Measurements from ENCODE around the gene ATP9B.

The ATP9B gene

DNA sequence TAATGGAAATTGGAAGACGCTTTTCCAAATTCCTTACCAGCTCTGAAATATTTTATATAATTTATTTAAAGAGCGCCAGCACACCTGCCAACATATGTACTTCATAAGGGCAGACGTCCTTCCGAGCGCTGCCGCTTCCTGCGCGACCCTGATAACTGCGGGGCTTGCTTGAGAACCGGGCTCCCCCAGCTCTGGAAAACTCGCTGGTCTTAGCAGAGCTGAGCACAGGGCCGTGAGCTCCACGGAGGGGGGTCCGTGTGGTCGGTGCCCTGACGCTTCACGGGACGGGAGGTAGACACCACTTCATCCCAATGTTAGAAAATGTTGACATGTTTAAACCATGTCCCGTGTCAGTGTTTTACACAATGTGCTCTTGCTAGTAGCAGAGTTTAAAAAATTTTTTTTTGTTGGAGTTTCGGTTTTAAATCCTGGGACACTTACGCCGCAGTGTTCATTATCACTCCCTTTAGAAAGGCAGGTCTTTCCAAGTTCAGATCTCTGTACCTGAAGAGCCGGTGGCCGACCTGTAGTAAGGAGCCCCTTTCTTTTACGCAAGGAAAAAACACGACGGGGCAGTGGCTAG is 328.1 kb downstream of the ATP9B start:
- peak overlapping the region; percentile 70 for H3K56ac ChIP-seq (ENCODE audit: low read length)
- no peak overlapping the region for H4K5ac ChIP-seq (ENCODE audit: low read length)
- no peak overlapping the region for H2BK5ac ChIP-seq (ENCODE audit: low read length)
- H3K4me3 ChIP-seq (ENCODE audit: low read length): no peak overlapping the region
- H2BK15ac ChIP-seq (replicated peaks; ENCODE audit: low read depth): no peak overlapping the region
- no peak overlapping the region for H3K4me2 ChIP-seq (ENCODE audit: low read length)
- no peak overlapping the region for H2AK5ac ChIP-seq (ENCODE audit: low read length)
- H3K36me3 ChIP-seq (ENCODE audit: control insufficient read depth, insufficient read depth, low read length): no peaks in the 10 kb centered on the region
- no peak overlapping the region for H4K8ac ChIP-seq (ENCODE audit: low read depth, low read length)
- H3K27me3 ChIP-seq (ENCODE audit: insufficient read depth, low read length, poor library complexity): peaks cover 43% of the 10 kb centered on the region
- WGBS (ENCODE audit: extremely low coverage, insufficient coverage, low lambda C conversion rate): no CpG with 5 or more reads among the region's 27 CpGs
- H3K23ac ChIP-seq (ENCODE audit: low read length): no peak overlapping the region
- no peak overlapping the region for H3K18ac ChIP-seq (ENCODE audit: low read length)
- no peak overlapping the region for H3K4ac ChIP-seq (ENCODE audit: low read depth, low read length)
- H3K79me1 ChIP-seq (ENCODE audit: low read length): no peaks in the 10 kb centered on the region
- no peak overlapping the region for H3K27ac ChIP-seq (ENCODE audit: low read depth, low read length)
- no peak for DNase-seq
- no peaks in the 10 kb centered on the region for H3K79me2 ChIP-seq (ENCODE audit: control insufficient read depth, insufficient read depth, low read length)
- no peak overlapping the region for H3K9ac ChIP-seq (ENCODE audit: low read length)
- no peak overlapping the region for H2BK120ac ChIP-seq (ENCODE audit: low read depth, low read length)
- no peaks in the 10 kb centered on the region for H3K4me1 ChIP-seq (ENCODE audit: control insufficient read depth, low read depth, low read length)

DNA sequence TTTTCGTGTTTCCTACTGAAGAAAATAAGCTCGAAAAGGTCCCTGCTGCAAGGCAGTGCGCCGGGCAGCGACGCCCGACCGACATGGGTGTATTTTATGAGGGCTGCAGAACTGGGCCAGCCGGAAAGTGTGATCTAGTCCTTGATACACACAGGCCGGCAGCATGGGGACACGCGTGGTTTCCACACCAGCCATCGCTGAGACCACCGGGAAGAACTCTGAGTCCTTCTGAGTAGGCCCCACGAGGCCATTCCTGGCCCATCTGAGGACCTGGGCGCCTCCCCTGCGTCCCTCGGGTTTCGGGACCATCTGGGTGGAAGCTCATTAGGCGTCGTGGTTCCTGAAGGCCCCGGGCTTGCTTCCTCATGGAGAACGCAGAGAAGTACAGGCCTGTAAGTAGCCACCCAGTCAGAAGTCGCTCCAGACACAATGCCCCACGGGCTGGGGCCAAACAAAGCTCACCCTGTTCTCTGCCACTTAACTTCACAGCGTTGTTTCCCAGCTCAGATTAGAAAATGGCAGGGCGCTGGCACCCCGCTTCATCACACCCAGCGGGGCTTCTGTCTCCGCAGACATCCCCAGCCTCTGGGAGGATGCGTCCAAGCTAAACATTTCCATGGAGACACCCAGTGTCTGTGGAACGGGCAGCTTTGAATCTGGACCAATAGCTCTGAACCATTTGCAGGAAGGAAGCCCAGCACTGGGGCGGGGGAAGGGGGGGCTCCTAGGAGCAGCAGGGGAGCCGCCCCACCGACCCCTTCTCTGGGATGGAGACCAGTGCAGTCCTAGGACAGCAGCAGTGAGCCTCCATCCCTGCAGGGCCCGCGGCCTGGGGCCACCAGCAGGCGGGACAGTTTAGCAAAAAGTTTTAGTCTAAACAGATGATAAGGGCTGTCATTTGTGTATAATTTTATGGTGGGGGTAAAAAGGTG is 328.9 kb downstream of the ATP9B start:
- Histone ChIP-seq H3K4me2 (ENCODE audit: low read length) (no peak overlapping the region), H3K4ac (ENCODE audit: low read depth, low read length) (no peak overlapping the region), H3K56ac (ENCODE audit: low read length) (peak overlapping the region; percentile 57), H3K27me3 (ENCODE audit: insufficient read depth, low read length, poor library complexity) (peaks cover 35% of the 10 kb centered on the region), H2BK120ac (ENCODE audit: low read depth, low read length) (no peak overlapping the region), H3K9ac (ENCODE audit: low read length) (peak overlapping the region; percentile 20), H2AK5ac (ENCODE audit: low read length) (no peak overlapping the region), H3K79me2 (ENCODE audit: control insufficient read depth, insufficient read depth, low read length) (no peaks in the 10 kb centered on the region), H2BK5ac (ENCODE audit: low read length) (no peak overlapping the region), H3K79me1 (ENCODE audit: low read length) (no peaks in the 10 kb centered on the region), H2BK15ac (replicated peaks; ENCODE audit: low read depth) (no peak overlapping the region), H3K36me3 (ENCODE audit: control insufficient read depth, insufficient read depth, low read length) (no peaks in the 10 kb centered on the region), H4K8ac (ENCODE audit: low read depth, low read length) (no peak overlapping the region), H3K27ac (ENCODE audit: low read depth, low read length) (no peak overlapping the region), H3K18ac (ENCODE audit: low read length) (no peak overlapping the region), H3K23ac (ENCODE audit: low read length) (no peak overlapping the region), H3K4me3 (ENCODE audit: low read length) (no peak overlapping the region), H4K5ac (ENCODE audit: low read length) (no peak overlapping the region), H3K4me1 (ENCODE audit: control insufficient read depth, low read depth, low read length) (no peaks in the 10 kb centered on the region)
- WGBS (ENCODE audit: extremely low coverage, insufficient coverage, low lambda C conversion rate): no CpG with 5 or more reads among the region's 38 CpGs
- no peak for DNase-seq

GRCh38 chr18:79399275-79400081 is 330.3 kb downstream of the ATP9B start:
- H4K5ac ChIP-seq (ENCODE audit: low read length): no peak overlapping the region
- DNase-seq: no peak

GRCh38 chr18:79400091-79400590 is 330.9 kb downstream of the ATP9B start:
- peak overlapping the region; percentile 35 for H3K4me3 ChIP-seq (ENCODE audit: low read length)
- peaks cover 29% of the 10 kb centered on the region for H3K27me3 ChIP-seq (ENCODE audit: insufficient read depth, low read length, poor library complexity)
- no peaks in the 10 kb centered on the region for H3K4me1 ChIP-seq (ENCODE audit: control insufficient read depth, low read depth, low read length)
- no CpG with 5 or more reads among the region's 71 CpGs for WGBS (ENCODE audit: extremely low coverage, insufficient coverage, low lambda C conversion rate)
- no peak overlapping the region for H3K23ac ChIP-seq (ENCODE audit: low read length)
- H2BK5ac ChIP-seq (ENCODE audit: low read length): no peak overlapping the region
- no peak overlapping the region for H4K8ac ChIP-seq (ENCODE audit: low read depth, low read length)
- H2BK120ac ChIP-seq (ENCODE audit: low read depth, low read length): peak overlapping the region; percentile 73
- H3K18ac ChIP-seq (ENCODE audit: low read length): peak overlapping the region; percentile 95
- no peak overlapping the region for H4K5ac ChIP-seq (ENCODE audit: low read length)
- no peaks in the 10 kb centered on the region for H3K36me3 ChIP-seq (ENCODE audit: control insufficient read depth, insufficient read depth, low read length)
- H3K79me2 ChIP-seq (ENCODE audit: control insufficient read depth, insufficient read depth, low read length): no peaks in the 10 kb centered on the region
- H2AK5ac ChIP-seq (ENCODE audit: low read length): no peak overlapping the region
- DNase-seq: no peak
- H3K27ac ChIP-seq (ENCODE audit: low read depth, low read length): no peak overlapping the region
- H3K9ac ChIP-seq (ENCODE audit: low read length): peak overlapping the region; percentile 71
- peak overlapping the region; percentile 11 for H3K4me2 ChIP-seq (ENCODE audit: low read length)
- peak overlapping the region; percentile 43 for H2BK15ac ChIP-seq (replicated peaks; ENCODE audit: low read depth)
- peak overlapping the region; percentile 84 for H3K4ac ChIP-seq (ENCODE audit: low read depth, low read length)
- peaks cover 2% of the 10 kb centered on the region for H3K79me1 ChIP-seq (ENCODE audit: low read length)
- H3K56ac ChIP-seq (ENCODE audit: low read length): peak overlapping the region; percentile 78

More at GRCh38 chr18:79399275-79400081, 330.3 kb downstream of the ATP9B start:
- Histone ChIP-seq H3K4ac (ENCODE audit: low read depth, low read length) (peak overlapping the region; percentile 61), H2BK5ac (ENCODE audit: low read length) (no peak overlapping the region), H3K27ac (ENCODE audit: low read depth, low read length) (no peak overlapping the region), H3K56ac (ENCODE audit: low read length) (peak overlapping the region; percentile 78), H3K23ac (ENCODE audit: low read length) (no peak overlapping the region), H2BK120ac (ENCODE audit: low read depth, low read length) (peak overlapping the region; percentile 56), H3K18ac (ENCODE audit: low read length) (peak overlapping the region; percentile 89), H2AK5ac (ENCODE audit: low read length) (no peak overlapping the region), H3K36me3 (ENCODE audit: control insufficient read depth, insufficient read depth, low read length) (no peaks in the 10 kb centered on the region), H3K4me1 (ENCODE audit: control insufficient read depth, low read depth, low read length) (no peaks in the 10 kb centered on the region), H3K4me3 (ENCODE audit: low read length) (peak overlapping the region; percentile 23), H3K79me2 (ENCODE audit: control insufficient read depth, insufficient read depth, low read length) (no peaks in the 10 kb centered on the region), H3K27me3 (ENCODE audit: insufficient read depth, low read length, poor library complexity) (peaks cover 32% of the 10 kb centered on the region), H4K8ac (ENCODE audit: low read depth, low read length) (no peak overlapping the region), H2BK15ac (replicated peaks; ENCODE audit: low read depth) (peak overlapping the region; percentile 43), H3K79me1 (ENCODE audit: low read length) (peaks cover 2% of the 10 kb centered on the region), H3K4me2 (ENCODE audit: low read length) (peak overlapping the region; percentile 44), H3K9ac (ENCODE audit: low read length) (peak overlapping the region; percentile 60)
- no CpG with 5 or more reads among the region's 79 CpGs for WGBS (ENCODE audit: extremely low coverage, insufficient coverage, low lambda C conversion rate)

DNA sequence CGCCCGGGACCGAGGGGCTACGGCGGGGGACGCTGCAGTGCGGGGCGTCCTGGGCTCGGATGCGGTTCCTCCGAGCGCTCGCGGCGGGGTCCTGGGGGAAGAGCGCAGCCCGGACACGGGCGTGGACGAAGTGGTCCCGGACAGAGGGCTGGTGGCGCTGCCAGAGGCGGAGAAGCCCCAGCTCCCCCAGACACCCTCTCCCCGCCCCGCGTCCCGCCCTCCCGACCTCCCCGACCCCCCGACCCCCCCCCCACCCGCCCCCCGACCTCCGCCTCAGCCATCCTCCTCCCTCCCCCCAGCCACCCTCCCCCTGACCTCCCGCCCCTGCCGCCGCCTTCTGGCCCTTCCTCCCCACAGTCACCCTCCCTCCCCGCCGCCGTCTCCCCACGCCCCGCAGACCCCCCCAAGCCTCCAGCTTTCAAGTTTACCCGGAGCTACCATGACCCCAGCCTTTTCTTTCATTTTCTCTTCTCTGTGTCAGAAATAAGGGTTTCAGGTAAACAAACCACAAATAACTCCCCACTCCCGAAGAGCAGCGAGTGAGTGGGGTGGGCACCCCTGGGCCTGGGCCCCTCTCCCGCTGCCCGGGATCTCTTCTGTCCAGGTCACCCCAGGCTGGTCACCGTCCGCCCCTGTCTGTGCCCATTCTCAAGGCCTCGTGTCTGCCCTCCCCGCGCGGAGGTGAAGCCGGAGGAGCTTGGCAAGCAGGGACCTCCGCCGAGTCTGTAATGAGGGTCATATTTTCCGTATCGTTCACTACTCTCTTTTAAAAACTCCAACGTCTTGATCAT is 331.6 kb downstream of the ATP9B start:
- Histone ChIP-seq H3K79me1 (ENCODE audit: low read length) (peaks cover 2% of the 10 kb centered on the region), H3K9ac (ENCODE audit: low read length) (peak overlapping the region; percentile 71), H3K36me3 (ENCODE audit: control insufficient read depth, insufficient read depth, low read length) (no peaks in the 10 kb centered on the region), H3K23ac (ENCODE audit: low read length) (no peak overlapping the region), H3K79me2 (ENCODE audit: control insufficient read depth, insufficient read depth, low read length) (no peaks in the 10 kb centered on the region), H3K4me2 (ENCODE audit: low read length) (peak overlapping the region; percentile 11), H3K4ac (ENCODE audit: low read depth, low read length) (peak overlapping the region; percentile 84), H3K27me3 (ENCODE audit: insufficient read depth, low read length, poor library complexity) (peaks cover 29% of the 10 kb centered on the region), H3K4me3 (ENCODE audit: low read length) (peak overlapping the region; percentile 35), H4K8ac (ENCODE audit: low read depth, low read length) (no peak overlapping the region), H2BK15ac (replicated peaks; ENCODE audit: low read depth) (no peak overlapping the region), H4K5ac (ENCODE audit: low read length) (no peak overlapping the region), H2BK5ac (ENCODE audit: low read length) (no peak overlapping the region), H2AK5ac (ENCODE audit: low read length) (no peak overlapping the region), H2BK120ac (ENCODE audit: low read depth, low read length) (peak overlapping the region; percentile 73), H3K18ac (ENCODE audit: low read length) (peak overlapping the region; percentile 95), H3K27ac (ENCODE audit: low read depth, low read length) (no peak overlapping the region), H3K56ac (ENCODE audit: low read length) (peak overlapping the region; percentile 79), H3K4me1 (ENCODE audit: control insufficient read depth, low read depth, low read length) (no peaks in the 10 kb centered on the region)
- DNase-seq: no peak
- WGBS (ENCODE audit: extremely low coverage, insufficient coverage, low lambda C conversion rate): no CpG with 5 or more reads among the region's 58 CpGs
